LNCaP clone FGC (cell line): ENCODE results near the gene PEX5L.

ENCODE experiments used
- DNase-seq: peaks from one replicate; pipeline ENCODE4 v3.0.0-alpha.2; 2011; ENCODE audit warnings: low read depth
- H3K4me3 ChIP-seq: 2 replicates; pipeline ENCODE4 v1.5.1; 2011; ENCODE audit warnings: mild to moderate bottlenecking, low read depth, low read length, control low read depth
- CTCF ChIP-seq: IDR thresholded peaks from 2 replicates; pipeline ENCODE4 v1.5.1; 2012; ENCODE audit warnings: mild to moderate bottlenecking; ENCODE audit not compliant: control insufficient read depth, insufficient read depth; ENCODE audit errors: extremely low read depth

PEX5L gene

GRCh38 chr3:179807588-179807987 is 229.1 kb downstream of the PEX5L start:
- H3K4me3 ChIP-seq = no peak overlapping the region
- no peak for TF ChIP-seq CTCF
- DNase-seq = no peak

GRCh38 chr3:179806177-179806576 is 230.6 kb downstream of the PEX5L start:
- no peak for DNase-seq
- no peak for TF ChIP-seq CTCF
- H3K4me3 ChIP-seq = no peak overlapping the region

GRCh38 chr3:179801856-179802255 is 234.9 kb downstream of the PEX5L start:
- DNase-seq = no peak
- H3K4me3 ChIP-seq = no peak overlapping the region
- TF ChIP-seq CTCF = no peak

GRCh38 chr3:179801263-179801662 is 235.5 kb downstream of the PEX5L start:
- DNase-seq = no peak
- no peak overlapping the region for H3K4me3 ChIP-seq
- no peak for TF ChIP-seq CTCF

- no peak for TF ChIP-seq CTCF
- DNase-seq = no peak
- no peak overlapping the region for H3K4me3 ChIP-seq
Measured at GRCh38 chr3:179797192-179797591, 239.5 kb downstream of the PEX5L start.

GRCh38 chr3:179796421-179796820 is 240.3 kb downstream of the PEX5L start:
- no peak for DNase-seq
- H3K4me3 ChIP-seq = no peak overlapping the region
- no peak for TF ChIP-seq CTCF

GRCh38 chr3:179794355-179794754 is 242.4 kb downstream of the PEX5L start:
- H3K4me3 ChIP-seq = no peak overlapping the region
- TF ChIP-seq CTCF = no peak
- no peak for DNase-seq
